HepG2 (cell line): ENCODE data around the gene CSNK1D. TPM values are rescaled to one million over a fixed set of nuclear protein-coding genes. Genes with fewer than 3 reads are reported as not detected.

Experiments
- ARHGAP35 ChIP-seq: sonication (generic); formaldehyde crosslinking; IDR thresholded peaks from 2 replicates; pipeline ENCODE4 v1.9.0; 2022; ENCODE audit warnings: mild to moderate bottlenecking, inconsistent platforms, moderate library complexity, missing genetic modification reagents, borderline replicate concordance
- ETV5 ChIP-seq: IDR thresholded peaks from 2 replicates; pipeline ENCODE4 v1.6.1; 2018; ENCODE audit warnings: missing biosample characterization, missing genetic modification reagents, inconsistent platforms, borderline replicate concordance
- FOXO1 ChIP-seq: sonication (generic); formaldehyde crosslinking; IDR thresholded peaks from 2 replicates; pipeline ENCODE4 v1.4.0; 2020; ENCODE audit warnings: missing genetic modification reagents
- KLF15 ChIP-seq: sonication (generic); formaldehyde crosslinking; IDR thresholded peaks from 2 replicates; pipeline ENCODE4 v1.8.1; 2023; ENCODE audit warnings: borderline replicate concordance, mild to moderate bottlenecking, inconsistent platforms, missing genetic modification reagents, mixed read lengths
- MEIS1 ChIP-seq: sonication (generic); formaldehyde crosslinking; IDR thresholded peaks from 2 replicates; pipeline ENCODE4 v1.9.0; 2021; ENCODE audit warnings: mild to moderate bottlenecking, missing genetic modification reagents, moderate library complexity, borderline replicate concordance
- MTA1 ChIP-seq: sonication (generic); formaldehyde crosslinking; IDR thresholded peaks from 2 replicates; pipeline ENCODE4 v1.4.0; 2020; ENCODE audit warnings: missing genetic modification reagents, mild to moderate bottlenecking, borderline replicate concordance
- MXI1 ChIP-seq: IDR thresholded peaks from 3 replicates; pipeline ENCODE4 v1.6.1; 2012; ENCODE audit warnings: low read depth, low read length, inconsistent platforms, borderline replicate concordance
- NR2C2 ChIP-seq: sonication (generic); formaldehyde crosslinking; IDR thresholded peaks from 2 replicates; pipeline ENCODE4 v1.4.0; 2020; ENCODE audit warnings: missing genetic modification reagents, mild to moderate bottlenecking, moderate library complexity, borderline replicate concordance
- NR2F6 ChIP-seq, 2 experiments: IDR thresholded peaks; 2 replicates each; pipeline ENCODE4 v1.6.1; 2016; ENCODE audit warnings: antibody characterized with exemption in 1 of 2, mild to moderate bottlenecking in 1 of 2
- REPIN1 ChIP-seq: sonication (generic); formaldehyde crosslinking; IDR thresholded peaks from 2 replicates; pipeline ENCODE4 v1.8.0; 2022; ENCODE audit warnings: missing genetic modification reagents, low read depth, mild to moderate bottlenecking, borderline replicate concordance
- SAP130 ChIP-seq: IDR thresholded peaks from 2 replicates; pipeline ENCODE4 v1.6.1; 2016; ENCODE audit warnings: low read depth
- SMARCC2 ChIP-seq: fragments of 450-650 bp; IDR thresholded peaks from 2 replicates; pipeline ENCODE4 v1.6.1; 2017; ENCODE audit warnings: antibody characterized with exemption, mild to moderate bottlenecking
- SNAI1 ChIP-seq: sonication (generic); formaldehyde crosslinking; IDR thresholded peaks from 2 replicates; pipeline ENCODE4 v1.5.0; 2020; ENCODE audit warnings: mild to moderate bottlenecking, missing genetic modification reagents, borderline replicate concordance
- ZNF274 ChIP-seq: sonication (generic); formaldehyde crosslinking; IDR thresholded peaks from 2 replicates; pipeline ENCODE4 v1.5.1; 2020; ENCODE audit warnings: mild to moderate bottlenecking, missing genetic modification reagents
- ZNF616 ChIP-seq: sonication (generic); formaldehyde crosslinking; IDR thresholded peaks from 2 replicates; pipeline ENCODE4 v1.5.0; 2020; ENCODE audit warnings: low read depth, mild to moderate bottlenecking, missing genetic modification reagents
- ZNF670 ChIP-seq: sonication (generic); formaldehyde crosslinking; IDR thresholded peaks from 2 replicates; pipeline ENCODE4 v1.8.0; 2022; ENCODE audit warnings: mild to moderate bottlenecking, missing genetic modification reagents, borderline replicate concordance
- polyA plus RNA-seq, 8 experiments: library from polyadenylated mRNA; depleted of rRNA in 3 of 8; stranded (reverse) in 7 of 8; unstranded in 1 of 8; fragments of >200 nt; fragmentation: Illumina TruSeq in 4 of 8; extraction: Trizol in 4 of 8; gene quantifications; 2 replicates each; pipeline versions ENCODE4 v1.2.1 to v1.2.3, GENCODE V29; 2011 to 2016; ENCODE audit warnings: low read depth in 4 of 8, missing spikeins in 1 of 8, mixed read lengths in 1 of 8; ENCODE audit not compliant: insufficient read depth in 1 of 8
- total RNA-seq, 5 experiments: library from RNA; depleted of rRNA; stranded (reverse); fragments of >200 nt; fragmentation: Illumina TruSeq; extraction: Trizol; gene quantifications; 2 replicates each; pipeline ENCODE4 v1.2.3, GENCODE V29; 2016; ENCODE audit warnings: low read depth in 1 of 5
- TF ChIP-seq, protein P1 (sequence below): sonication (generic); formaldehyde crosslinking; IDR thresholded peaks from 2 replicates; pipeline ENCODE4 v1.4.0; 2020; ENCODE audit warnings: missing genetic modification reagents, borderline replicate concordance
- TF ChIP-seq, protein P2 (sequence below): sonication (generic); formaldehyde crosslinking; IDR thresholded peaks from 2 replicates; pipeline ENCODE4 v1.5.1; 2020; ENCODE audit warnings: mild to moderate bottlenecking, missing genetic modification reagents, moderate library complexity
- TF ChIP-seq, protein P3 (sequence below): sonication (generic); formaldehyde crosslinking; IDR thresholded peaks from 2 replicates; pipeline ENCODE4 v1.5.0; 2020; ENCODE audit warnings: mild to moderate bottlenecking, missing genetic modification reagents, borderline replicate concordance

CSNK1D gene
- total and polyA plus RNA-seq, 2 of the 13 experiments (the other 11 are each of a cell fraction or from before 2014, with no cell fraction given) = 31.5 to 128 TPM

DNA sequence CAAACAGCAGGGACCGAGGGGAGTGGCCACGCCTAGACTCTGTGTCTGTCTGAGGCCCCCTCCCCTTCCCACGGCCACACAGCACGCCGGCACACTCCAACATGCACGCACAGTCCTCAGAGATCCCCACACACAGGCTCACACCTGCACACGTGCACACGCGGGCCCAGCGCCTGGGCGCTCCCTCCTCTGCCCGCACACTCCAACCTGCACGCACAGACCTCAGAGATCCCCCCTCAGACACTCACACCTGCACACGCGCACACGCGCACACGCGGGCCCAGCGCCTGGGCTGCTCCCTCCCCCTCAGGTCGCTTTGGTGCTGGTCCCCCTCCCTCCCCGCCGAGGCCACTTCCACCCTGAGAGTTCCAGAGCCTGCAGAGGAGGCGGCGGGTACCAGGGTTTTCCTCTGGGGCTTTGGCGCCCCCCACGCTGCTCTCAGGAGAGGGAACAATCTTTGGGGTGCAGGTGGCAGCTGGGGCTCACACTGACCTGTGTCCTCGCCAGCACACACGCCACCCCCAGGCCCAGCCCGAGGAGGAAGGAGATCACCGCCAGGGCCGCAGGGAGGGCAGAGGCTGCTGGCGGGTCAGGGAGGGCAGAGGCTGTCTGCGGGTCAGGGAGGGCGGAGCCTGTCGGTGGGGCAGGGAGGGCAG lies 42.3 kb upstream of the CSNK1D start (continued):
- TF ChIP-seq, protein P1, sequence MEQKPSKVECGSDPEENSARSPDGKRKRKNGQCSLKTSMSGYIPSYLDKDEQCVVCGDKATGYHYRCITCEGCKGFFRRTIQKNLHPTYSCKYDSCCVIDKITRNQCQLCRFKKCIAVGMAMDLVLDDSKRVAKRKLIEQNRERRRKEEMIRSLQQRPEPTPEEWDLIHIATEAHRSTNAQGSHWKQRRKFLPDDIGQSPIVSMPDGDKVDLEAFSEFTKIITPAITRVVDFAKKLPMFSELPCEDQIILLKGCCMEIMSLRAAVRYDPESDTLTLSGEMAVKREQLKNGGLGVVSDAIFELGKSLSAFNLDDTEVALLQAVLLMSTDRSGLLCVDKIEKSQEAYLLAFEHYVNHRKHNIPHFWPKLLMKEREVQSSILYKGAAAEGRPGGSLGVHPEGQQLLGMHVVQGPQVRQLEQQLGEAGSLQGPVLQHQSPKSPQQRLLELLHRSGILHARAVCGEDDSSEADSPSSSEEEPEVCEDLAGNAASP (CRISPR knock-in tag) = peak; percentile 39; the same call in 1 of the 2 replicates
- TF ChIP-seq KLF15 (CRISPR knock-in tag) = no peak
- 0 out of 2 replicates have a peak, but pooled peaks have one; percentile 51 for TF ChIP-seq ZNF274
- TF ChIP-seq MEIS1 (CRISPR knock-in tag) = no peak
- no peak for TF ChIP-seq ZNF670 (CRISPR knock-in tag)
- no peak for TF ChIP-seq REPIN1 (CRISPR knock-in tag)
- peak; percentile 37; the same call in 1 of the 2 replicates for TF ChIP-seq NR2F6 (IDR thresholded peaks at IDR 0.05)
- peak; percentile 70 for TF ChIP-seq NR2F6 (CRISPR knock-in tag; IDR thresholded peaks at IDR 0.05)
- no peak for TF ChIP-seq SMARCC2
- TF ChIP-seq, protein P2, sequence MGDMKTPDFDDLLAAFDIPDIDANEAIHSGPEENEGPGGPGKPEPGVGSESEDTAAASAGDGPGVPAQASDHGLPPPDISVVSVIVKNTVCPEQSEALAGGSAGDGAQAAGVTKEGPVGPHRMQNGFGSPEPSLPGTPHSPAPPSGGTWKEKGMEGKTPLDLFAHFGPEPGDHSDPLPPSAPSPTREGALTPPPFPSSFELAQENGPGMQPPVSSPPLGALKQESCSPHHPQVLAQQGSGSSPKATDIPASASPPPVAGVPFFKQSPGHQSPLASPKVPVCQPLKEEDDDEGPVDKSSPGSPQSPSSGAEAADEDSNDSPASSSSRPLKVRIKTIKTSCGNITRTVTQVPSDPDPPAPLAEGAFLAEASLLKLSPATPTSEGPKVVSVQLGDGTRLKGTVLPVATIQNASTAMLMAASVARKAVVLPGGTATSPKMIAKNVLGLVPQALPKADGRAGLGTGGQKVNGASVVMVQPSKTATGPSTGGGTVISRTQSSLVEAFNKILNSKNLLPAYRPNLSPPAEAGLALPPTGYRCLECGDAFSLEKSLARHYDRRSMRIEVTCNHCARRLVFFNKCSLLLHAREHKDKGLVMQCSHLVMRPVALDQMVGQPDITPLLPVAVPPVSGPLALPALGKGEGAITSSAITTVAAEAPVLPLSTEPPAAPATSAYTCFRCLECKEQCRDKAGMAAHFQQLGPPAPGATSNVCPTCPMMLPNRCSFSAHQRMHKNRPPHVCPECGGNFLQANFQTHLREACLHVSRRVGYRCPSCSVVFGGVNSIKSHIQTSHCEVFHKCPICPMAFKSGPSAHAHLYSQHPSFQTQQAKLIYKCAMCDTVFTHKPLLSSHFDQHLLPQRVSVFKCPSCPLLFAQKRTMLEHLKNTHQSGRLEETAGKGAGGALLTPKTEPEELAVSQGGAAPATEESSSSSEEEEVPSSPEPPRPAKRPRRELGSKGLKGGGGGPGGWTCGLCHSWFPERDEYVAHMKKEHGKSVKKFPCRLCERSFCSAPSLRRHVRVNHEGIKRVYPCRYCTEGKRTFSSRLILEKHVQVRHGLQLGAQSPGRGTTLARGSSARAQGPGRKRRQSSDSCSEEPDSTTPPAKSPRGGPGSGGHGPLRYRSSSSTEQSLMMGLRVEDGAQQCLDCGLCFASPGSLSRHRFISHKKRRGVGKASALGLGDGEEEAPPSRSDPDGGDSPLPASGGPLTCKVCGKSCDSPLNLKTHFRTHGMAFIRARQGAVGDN = peak; percentile 58
- TF ChIP-seq SAP130 (CRISPR knock-in tag) = no peak
- TF ChIP-seq SNAI1 (CRISPR knock-in tag) = 0 out of 2 replicates have a peak, but pooled peaks have one; percentile 52
- no peak for TF ChIP-seq FOXO1 (CRISPR knock-in tag)
- TF ChIP-seq, protein P3, sequence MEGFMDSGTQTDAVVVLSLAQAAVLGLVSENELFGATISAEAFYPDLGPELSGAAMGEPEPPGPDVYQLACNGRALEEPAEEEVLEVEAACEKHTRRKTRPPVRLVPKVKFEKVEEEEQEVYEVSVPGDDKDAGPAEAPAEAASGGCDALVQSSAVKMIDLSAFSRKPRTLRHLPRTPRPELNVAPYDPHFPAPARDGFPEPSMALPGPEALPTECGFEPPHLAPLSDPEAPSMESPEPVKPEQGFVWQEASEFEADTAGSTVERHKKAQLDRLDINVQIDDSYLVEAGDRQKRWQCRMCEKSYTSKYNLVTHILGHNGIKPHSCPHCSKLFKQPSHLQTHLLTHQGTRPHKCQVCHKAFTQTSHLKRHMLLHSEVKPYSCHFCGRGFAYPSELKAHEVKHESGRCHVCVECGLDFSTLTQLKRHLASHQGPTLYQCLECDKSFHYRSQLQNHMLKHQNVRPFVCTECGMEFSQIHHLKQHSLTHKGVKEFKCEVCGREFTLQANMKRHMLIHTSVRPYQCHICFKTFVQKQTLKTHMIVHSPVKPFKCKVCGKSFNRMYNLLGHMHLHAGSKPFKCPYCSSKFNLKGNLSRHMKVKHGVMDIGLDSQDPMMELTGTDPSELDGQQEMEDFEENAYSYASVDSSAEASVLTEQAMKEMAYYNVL (CRISPR knock-in tag) = peak; percentile 69; the same call in 1 of the 2 replicates
- peak; percentile 58; the same call in 1 of the 2 replicates for TF ChIP-seq NR2C2 (CRISPR knock-in tag)
- no peak for TF ChIP-seq MXI1
- no peak for TF ChIP-seq ZNF616 (CRISPR knock-in tag)
- TF ChIP-seq MTA1 (CRISPR knock-in tag) = peak; percentile 77
- no peak for TF ChIP-seq ETV5
- no peak for TF ChIP-seq ARHGAP35 (CRISPR knock-in tag)
